Left lung (tissue), 10 donors: ENCODE data around the gene ARSI. TPM values are rescaled to one million over a fixed set of nuclear protein-coding genes. Genes with fewer than 3 reads are reported as not detected.

Experiments
- ATAC-seq: fragments of 200-7000 bp; cut with Tn5 transposase; one replicate; pipeline ENCODE4 v1.9.1; 2020; ENCODE audit warnings: moderate library complexity
- DNase-seq, 4 donors: peaks; one replicate each; pipeline ENCODE4 v3.0.0-alpha.2; 2013 to 2020
- H3K27ac ChIP-seq, 2 donors: fragments of 200-600 bp; sonication (generic) in 1 of 2; one replicate each; pipeline versions ENCODE4 v1.5.0 to v1.8.0; 2020 to 2021
- H3K27me3 ChIP-seq, 2 donors: fragments of 200-600 bp; sonication (generic) in 1 of 2; one replicate each; pipeline versions ENCODE4 v1.5.0 to v1.8.0; 2020 to 2021
- H3K36me3 ChIP-seq, 2 donors: fragments of 200-600 bp; sonication (generic) in 1 of 2; one replicate each; pipeline versions ENCODE4 v1.5.0 to v1.8.0; 2020 to 2021
- H3K4me1 ChIP-seq, 2 donors: fragments of 200-600 bp; one replicate each; pipeline ENCODE4 v1.8.0; 2021
- H3K4me3 ChIP-seq, 2 donors: fragments of 200-600 bp; sonication (generic) in 1 of 2; one replicate each; pipeline versions ENCODE4 v1.5.0 to v1.8.0; 2020 to 2021; ENCODE audit warnings: mild to moderate bottlenecking in 1 of 2
- H3K9me3 ChIP-seq, 2 donors: fragments of 200-600 bp; sonication (generic) in 1 of 2; one replicate each; pipeline versions ENCODE4 v1.5.0 to v1.8.0; 2020 to 2021
- intact Hi-C, 2 donors: fragments of 100-400 bp; cut with DNase I; formaldehyde crosslinking; loops; one replicate each; pipeline versions ENCODE4 v1.11.2 to v1.14.2; 2022
- polyA plus RNA-seq, 6 donors: library from polyadenylated mRNA; unstranded; fragments of 120-200 nt; gene quantifications; one replicate each; pipeline ENCODE4 v1.2.1, GENCODE V29; 2013; ENCODE audit not compliant: insufficient read length in 6 of 6
- total RNA-seq, 2 donors: library from RNA; stranded (reverse); fragmentation: NEBNext Ultra II Directional; extraction: Animal tissue kit (Norgen Biotek cat#: 25700); gene quantifications; one replicate each; pipeline ENCODE4 v1.2.1, GENCODE V29; 2021
- TF ChIP-seq, protein P1 (sequence below), 2 donors: fragments of 200-600 bp; sonication (generic) in 1 of 2; IDR thresholded peaks; one replicate each; pipeline versions ENCODE4 v1.5.0 to v1.8.0; 2021; ENCODE audit warnings: antibody characterized with exemption in 2 of 2
- donor health status: DM: no; HTN: yes; CAD: no.
- donor health status: DM: no; HTN: no; CAD: no.

The ARSI gene
- total and polyA plus RNA-seq, 8 donors = 6.6 to 31.8 (median 21.5) TPM

DNA sequence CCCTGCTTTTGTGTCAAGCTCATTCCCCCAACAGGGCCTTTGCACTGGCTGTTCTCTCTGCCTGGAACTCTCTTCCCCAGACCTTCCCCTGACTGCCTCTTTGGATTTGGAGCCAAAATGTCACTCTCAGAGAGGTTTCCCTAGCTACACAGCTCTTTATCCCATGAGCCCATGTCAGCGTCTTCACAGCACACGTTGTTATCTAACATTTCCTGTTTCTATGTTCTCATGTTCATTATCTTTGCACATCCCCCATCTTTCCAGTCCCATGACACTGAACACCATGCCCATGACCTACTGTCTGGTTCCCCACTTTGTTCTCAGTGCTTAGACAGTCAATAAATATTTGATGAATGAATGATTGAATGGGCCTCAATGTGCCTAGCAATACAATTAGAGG lies 26.3 kb upstream of the ARSI start:
- intact Hi-C loops = no loop called here
- no peaks in the 10 kb centered on the region for H3K27me3 ChIP-seq
- peak in 1 of 4 donors; percentile 48 for DNase-seq
- H3K4me3 ChIP-seq = no peak overlapping the region
- H3K27ac ChIP-seq = no peak overlapping the region
- no peaks in the 10 kb centered on the region for H3K4me1 ChIP-seq
- peak; percentile 45 for ATAC-seq
- no peaks in the 10 kb centered on the region for H3K9me3 ChIP-seq
- no peaks in the 10 kb centered on the region for H3K36me3 ChIP-seq
- TF ChIP-seq, protein P1, sequence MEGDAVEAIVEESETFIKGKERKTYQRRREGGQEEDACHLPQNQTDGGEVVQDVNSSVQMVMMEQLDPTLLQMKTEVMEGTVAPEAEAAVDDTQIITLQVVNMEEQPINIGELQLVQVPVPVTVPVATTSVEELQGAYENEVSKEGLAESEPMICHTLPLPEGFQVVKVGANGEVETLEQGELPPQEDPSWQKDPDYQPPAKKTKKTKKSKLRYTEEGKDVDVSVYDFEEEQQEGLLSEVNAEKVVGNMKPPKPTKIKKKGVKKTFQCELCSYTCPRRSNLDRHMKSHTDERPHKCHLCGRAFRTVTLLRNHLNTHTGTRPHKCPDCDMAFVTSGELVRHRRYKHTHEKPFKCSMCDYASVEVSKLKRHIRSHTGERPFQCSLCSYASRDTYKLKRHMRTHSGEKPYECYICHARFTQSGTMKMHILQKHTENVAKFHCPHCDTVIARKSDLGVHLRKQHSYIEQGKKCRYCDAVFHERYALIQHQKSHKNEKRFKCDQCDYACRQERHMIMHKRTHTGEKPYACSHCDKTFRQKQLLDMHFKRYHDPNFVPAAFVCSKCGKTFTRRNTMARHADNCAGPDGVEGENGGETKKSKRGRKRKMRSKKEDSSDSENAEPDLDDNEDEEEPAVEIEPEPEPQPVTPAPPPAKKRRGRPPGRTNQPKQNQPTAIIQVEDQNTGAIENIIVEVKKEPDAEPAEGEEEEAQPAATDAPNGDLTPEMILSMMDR (IDR thresholded peaks at IDR 0.05) = no peak

DNA sequence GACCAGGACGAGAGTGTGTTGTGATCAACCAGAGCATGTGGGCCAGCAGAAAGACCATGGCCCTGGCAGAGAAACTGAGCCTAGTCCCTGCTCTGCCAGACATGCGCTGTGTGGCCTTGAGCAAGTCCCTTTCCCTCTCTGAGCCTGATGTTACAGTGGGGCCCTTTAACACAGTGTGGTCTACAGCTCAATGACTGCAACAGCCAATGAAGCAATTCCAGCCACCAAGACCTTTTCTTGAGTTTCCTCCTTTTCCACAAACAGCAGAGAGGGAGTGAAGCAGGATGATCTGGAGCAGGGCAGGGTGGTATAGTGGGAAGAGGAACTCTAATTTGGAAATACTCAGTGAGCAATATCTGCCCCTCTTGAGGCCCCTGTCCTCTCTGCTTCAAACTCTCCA lies 25.8 kb upstream of the ARSI start:
- H3K4me1 ChIP-seq = no peaks in the 10 kb centered on the region
- no peaks in the 10 kb centered on the region for H3K36me3 ChIP-seq
- TF ChIP-seq, protein P1 (IDR thresholded peaks at IDR 0.05) = no peak
- H3K4me3 ChIP-seq = no peak overlapping the region
- no peaks in the 10 kb centered on the region for H3K27me3 ChIP-seq
- H3K27ac ChIP-seq = no peak overlapping the region
- no peaks in the 10 kb centered on the region for H3K9me3 ChIP-seq
- no peak for DNase-seq
- ATAC-seq = peak; percentile 17
- intact Hi-C loops = no loop called here

- no peaks in the 10 kb centered on the region for H3K4me1 ChIP-seq
- no peaks in the 10 kb centered on the region for H3K27me3 ChIP-seq
- DNase-seq = no peak
- no peak for ATAC-seq
- intact Hi-C loops = no loop called here
- TF ChIP-seq, protein P1 (IDR thresholded peaks at IDR 0.05) = no peak
- no peak overlapping the region for H3K4me3 ChIP-seq
- no peaks in the 10 kb centered on the region for H3K9me3 ChIP-seq
- no peaks in the 10 kb centered on the region for H3K36me3 ChIP-seq
- H3K27ac ChIP-seq = no peak overlapping the region
These were observed 24.4 kb upstream of the ARSI start for GRCh38 chr5:150327139-150327538.

DNA sequence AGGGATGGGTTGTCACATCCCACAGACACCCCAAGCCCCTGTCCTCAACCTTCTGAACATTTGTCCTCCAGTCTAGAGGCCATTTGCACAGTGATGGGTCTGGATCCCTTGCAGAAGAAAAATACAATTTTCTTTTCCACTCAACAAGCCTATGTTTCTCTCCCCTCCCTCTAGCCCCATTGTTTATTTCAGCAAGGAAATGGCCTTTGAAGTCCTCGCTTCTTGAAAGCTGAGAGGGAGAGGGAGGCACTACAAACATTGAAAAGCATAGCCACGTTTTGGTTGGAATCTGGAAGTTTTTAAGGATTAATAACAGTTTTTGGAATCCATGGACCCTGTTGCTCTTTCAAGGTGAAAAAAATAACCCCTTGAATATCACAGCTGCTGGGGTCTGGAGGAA lies 24.0 kb upstream of the ARSI start:
- Histone ChIP-seq H3K9me3 (no peaks in the 10 kb centered on the region), H3K36me3 (no peaks in the 10 kb centered on the region), H3K27ac (no peak overlapping the region), H3K27me3 (no peaks in the 10 kb centered on the region), H3K4me1 (no peaks in the 10 kb centered on the region), H3K4me3 (no peak overlapping the region)
- TF ChIP-seq, protein P1 (IDR thresholded peaks at IDR 0.05) = no peak
- no peak for ATAC-seq
- intact Hi-C loops = no loop called here
- DNase-seq = no peak

- Histone ChIP-seq H3K36me3 (no peaks in the 10 kb centered on the region), H3K27ac (no peak overlapping the region), H3K9me3 (no peaks in the 10 kb centered on the region), H3K4me1 (no peaks in the 10 kb centered on the region), H3K4me3 (no peak overlapping the region), H3K27me3 (no peaks in the 10 kb centered on the region)
- intact Hi-C loops = no loop called here
- no peak for ATAC-seq
- DNase-seq = no peak
- TF ChIP-seq, protein P1 (IDR thresholded peaks at IDR 0.05) = no peak
These were observed 22.7 kb upstream of the ARSI start for GRCh38 chr5:150325426-150325825.
